Measurements from ENCODE around the gene ZNF107.

- TF ChIP-seq EP300 (IDR thresholded peaks at IDR 0.05; ENCODE audit: low read depth in 2 of 2, low read length in 2 of 2), result no peak
- TF ChIP-seq EP300 (CRISPR knock-in tag; IDR thresholded peaks at IDR 0.05; ENCODE audit: borderline replicate concordance), result no peak
- TF ChIP-seq, protein P1, sequence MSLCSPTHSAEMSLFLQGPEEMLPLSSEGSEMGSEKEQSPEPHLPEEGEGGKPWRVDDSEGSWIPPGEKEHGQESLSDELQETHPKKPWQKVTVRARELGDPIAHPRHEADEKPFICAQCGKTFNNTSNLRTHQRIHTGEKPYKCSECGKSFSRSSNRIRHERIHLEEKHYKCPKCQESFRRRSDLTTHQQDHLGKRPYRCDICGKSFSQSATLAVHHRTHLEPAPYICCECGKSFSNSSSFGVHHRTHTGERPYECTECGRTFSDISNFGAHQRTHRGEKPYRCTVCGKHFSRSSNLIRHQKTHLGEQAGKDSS (CRISPR knock-in tag; IDR thresholded peaks at IDR 0.05; ENCODE audit: borderline replicate concordance, low read depth), result no peak
- TF ChIP-seq CTCF (CRISPR knock-in tag; IDR thresholded peaks at IDR 0.05), result no peak
- no peak for TF ChIP-seq KAT2B (IDR thresholded peaks at IDR 0.05; ENCODE audit: borderline replicate concordance, low read depth, low read length)
- TF ChIP-seq TP53 (CRISPR knock-in tag; conservative IDR thresholded peaks at IDR 0.05), result no peak
- TF ChIP-seq TAF1 (CRISPR knock-in tag; IDR thresholded peaks at IDR 0.05), result no peak
- TF ChIP-seq CEBPG (CRISPR knock-in tag; IDR thresholded peaks at IDR 0.05), result no peak
- TF ChIP-seq, protein P2, sequence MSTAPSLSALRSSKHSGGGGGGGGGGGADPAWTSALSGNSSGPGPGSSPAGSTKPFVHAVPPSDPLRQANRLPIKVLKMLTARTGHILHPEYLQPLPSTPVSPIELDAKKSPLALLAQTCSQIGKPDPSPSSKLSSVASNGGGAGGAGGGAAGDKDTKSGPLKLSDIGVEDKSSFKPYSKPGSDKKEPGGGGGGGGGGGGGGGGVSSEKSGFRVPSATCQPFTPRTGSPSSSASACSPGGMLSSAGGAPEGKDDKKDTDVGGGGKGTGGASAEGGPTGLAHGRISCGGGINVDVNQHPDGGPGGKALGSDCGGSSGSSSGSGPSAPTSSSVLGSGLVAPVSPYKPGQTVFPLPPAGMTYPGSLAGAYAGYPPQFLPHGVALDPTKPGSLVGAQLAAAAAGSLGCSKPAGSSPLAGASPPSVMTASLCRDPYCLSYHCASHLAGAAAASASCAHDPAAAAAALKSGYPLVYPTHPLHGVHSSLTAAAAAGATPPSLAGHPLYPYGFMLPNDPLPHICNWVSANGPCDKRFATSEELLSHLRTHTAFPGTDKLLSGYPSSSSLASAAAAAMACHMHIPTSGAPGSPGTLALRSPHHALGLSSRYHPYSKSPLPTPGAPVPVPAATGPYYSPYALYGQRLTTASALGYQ (CRISPR knock-in tag; IDR thresholded peaks at IDR 0.05), result no peak
- no peak for TF ChIP-seq ZHX1 (CRISPR knock-in tag; IDR thresholded peaks at IDR 0.05; ENCODE audit: low read depth)
- no peak for TF ChIP-seq RNF2 (conservative IDR thresholded peaks at IDR 0.05; ENCODE audit: low read depth)
- no peak for TF ChIP-seq SIN3A (IDR thresholded peaks at IDR 0.05; ENCODE audit: borderline replicate concordance, low read depth, low read length)
- TF ChIP-seq ZNF629 (CRISPR knock-in tag; conservative IDR thresholded peaks at IDR 0.05), result no peak
- no peak for TF ChIP-seq ZNF441 (CRISPR knock-in tag; IDR thresholded peaks at IDR 0.05; ENCODE audit: borderline replicate concordance)
These were observed 78.7 kb downstream of the ZNF107 start for GRCh38 chr7:64744680-64745079.
